Breast epithelium (tissue), 3 donors: ENCODE measurements around the gene LZTS2.

ENCODE experiments used
- CTCF ChIP-seq, 3 donors: fragments of 450-650 bp; IDR thresholded peaks; one replicate each; pipeline ENCODE4 v1.5.1; 2016 to 2017; ENCODE audit warnings: antibody characterized with exemption in 3 of 3, mild to moderate bottlenecking in 3 of 3, moderate library complexity in 3 of 3
- POLR2A ChIP-seq: fragments of 450-650 bp; IDR thresholded peaks from one replicate; pipeline ENCODE4 v1.6.1; 2016; ENCODE audit warnings: antibody characterized with exemption, mild to moderate bottlenecking, moderate library complexity

- no peak for TF ChIP-seq CTCF (IDR thresholded peaks at IDR 0.05)
- TF ChIP-seq POLR2A, result no peak
Observed at GRCh38 chr10:101015582-101015973, 16.0 kb downstream of the LZTS2 start.
